SU-DHL-6 (cell line): ENCODE measurements around the gene EXOC6B.

Source experiments
- EZH2phosphoT487 ChIP-seq: fragments of 200-600 bp; sonication (generic), shearing (Covaris generic); conservative IDR thresholded peaks from 2 replicates; pipeline ENCODE4 v1.6.1; 2018; ENCODE audit warnings: mild to moderate bottlenecking, antibody characterized with exemption, low read length, moderate library complexity, mixed read lengths
- TF ChIP-seq, protein P1 (sequence below): fragments of 200-600 bp; sonication (generic); IDR thresholded peaks from one replicate; pipeline ENCODE4 v1.5.1; 2017; ENCODE audit warnings: antibody characterized with exemption, mild to moderate bottlenecking, low read length, moderate library complexity; ENCODE audit not compliant: insufficient read depth, poor library complexity, severe bottlenecking

GRCh38 chr2:72796766-72797165, 29.1 kb downstream of the EXOC6B start:
- TF ChIP-seq, protein P1, sequence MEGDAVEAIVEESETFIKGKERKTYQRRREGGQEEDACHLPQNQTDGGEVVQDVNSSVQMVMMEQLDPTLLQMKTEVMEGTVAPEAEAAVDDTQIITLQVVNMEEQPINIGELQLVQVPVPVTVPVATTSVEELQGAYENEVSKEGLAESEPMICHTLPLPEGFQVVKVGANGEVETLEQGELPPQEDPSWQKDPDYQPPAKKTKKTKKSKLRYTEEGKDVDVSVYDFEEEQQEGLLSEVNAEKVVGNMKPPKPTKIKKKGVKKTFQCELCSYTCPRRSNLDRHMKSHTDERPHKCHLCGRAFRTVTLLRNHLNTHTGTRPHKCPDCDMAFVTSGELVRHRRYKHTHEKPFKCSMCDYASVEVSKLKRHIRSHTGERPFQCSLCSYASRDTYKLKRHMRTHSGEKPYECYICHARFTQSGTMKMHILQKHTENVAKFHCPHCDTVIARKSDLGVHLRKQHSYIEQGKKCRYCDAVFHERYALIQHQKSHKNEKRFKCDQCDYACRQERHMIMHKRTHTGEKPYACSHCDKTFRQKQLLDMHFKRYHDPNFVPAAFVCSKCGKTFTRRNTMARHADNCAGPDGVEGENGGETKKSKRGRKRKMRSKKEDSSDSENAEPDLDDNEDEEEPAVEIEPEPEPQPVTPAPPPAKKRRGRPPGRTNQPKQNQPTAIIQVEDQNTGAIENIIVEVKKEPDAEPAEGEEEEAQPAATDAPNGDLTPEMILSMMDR, result no peak
- TF ChIP-seq EZH2phosphoT487, result no peak
